SK-N-SH (cell line): ENCODE measurements around the gene HOXB2. TPM values are rescaled to one million over a fixed set of nuclear protein-coding genes. Genes with fewer than 3 reads are reported as not detected.

ENCODE experiments used
- CTCF ChIA-PET: fragments of 300-600, 350-600 bp; formaldehyde crosslinking; extraction: SDS; loops from one replicate; lab custom pipeline; 2021; lab: Yijun Ruan, JAX
- POLR2A ChIA-PET: fragments of 350-600 bp; sonication (Branson Sonifier 250); formaldehyde crosslinking; extraction: SDS; loops from one replicate; lab custom pipeline; 2020; ENCODE audit warnings: antibody characterized with exemption, inconsistent platforms; lab: Yijun Ruan, JAX
- DNase-seq: peaks from one replicate; pipeline ENCODE4 v3.0.0; 2012
- H2AFZ ChIP-seq: fragments of 200-600 bp; sonication (generic); 2 replicates; pipeline ENCODE4 v1.8.1; 2016; ENCODE audit warnings: antibody characterized with exemption, mild to moderate bottlenecking, low read depth
- H3F3A ChIP-seq: fragments of 200-600 bp; sonication (generic); replicated peaks from 2 replicates; pipeline ENCODE3; 2016; ENCODE audit warnings: antibody characterized with exemption, mild to moderate bottlenecking; ENCODE audit not compliant: insufficient read depth
- H3K27ac ChIP-seq, 2 experiments: fragments of 200-500 bp in 1 of 2; fragments of 200-600 bp in 1 of 2; sonication (Bioruptor generic) in 1 of 2; sonication (generic), shearing (Covaris generic) in 1 of 2; 2 replicates each; pipeline versions ENCODE4 v1.5.1 to v1.6.1; 2014 to 2016; ENCODE audit warnings: low read depth in 2 of 2, inconsistent platforms in 1 of 2, low read length in 1 of 2, mild to moderate bottlenecking in 1 of 2, mixed read lengths in 1 of 2
- H3K27me3 ChIP-seq: fragments of 200-600 bp; sonication (generic), shearing (Covaris generic); 2 replicates; pipeline ENCODE4 v1.6.1; 2016; ENCODE audit warnings: mixed run types; ENCODE audit not compliant: insufficient read depth
- H3K36me3 ChIP-seq, 2 experiments: fragments of 200-500 bp in 1 of 2; fragments of 200-600 bp in 1 of 2; sonication (Bioruptor generic) in 1 of 2; sonication (generic) in 1 of 2; replicated peaks in 1 of 2; 2 replicates each; pipeline versions ENCODE3 to v1.5.1; 2014 to 2016; ENCODE audit warnings: low read length in 1 of 2, mild to moderate bottlenecking in 1 of 2; ENCODE audit not compliant: insufficient read depth in 2 of 2, control insufficient read depth in 1 of 2
- H3K4me1 ChIP-seq, 2 experiments: fragments of 200-500 bp in 1 of 2; fragments of 200-600 bp in 1 of 2; sonication (Bioruptor generic) in 1 of 2; sonication (generic), shearing (Covaris generic) in 1 of 2; 2 replicates each; pipeline versions ENCODE4 v1.5.1 to v1.6.1; 2014 to 2016; ENCODE audit warnings: low read depth in 1 of 2, low read length in 1 of 2, mixed run types in 1 of 2; ENCODE audit not compliant: insufficient read depth in 2 of 2, control insufficient read depth in 1 of 2
- H3K4me2 ChIP-seq: fragments of 200-600 bp; sonication (generic), shearing (Covaris generic); 2 replicates; pipeline ENCODE4 v1.6.1; 2017; ENCODE audit warnings: mixed run types
- H3K4me3 ChIP-seq, 2 experiments: fragments of 200-500 bp in 1 of 2; fragments of 200-600 bp in 1 of 2; sonication (Bioruptor generic) in 1 of 2; sonication (generic), shearing (Covaris generic) in 1 of 2; 2 replicates each; pipeline versions ENCODE4 v1.5.1 to v1.8.1; 2014 to 2016; ENCODE audit warnings: low read depth in 2 of 2, inconsistent platforms in 1 of 2, low read length in 1 of 2, mild to moderate bottlenecking in 1 of 2, mixed read lengths in 1 of 2, moderate library complexity in 1 of 2
- H3K79me2 ChIP-seq: fragments of 200-600 bp; sonication (generic); 2 replicates; pipeline ENCODE4 v1.8.1; 2017; ENCODE audit warnings: mild to moderate bottlenecking; ENCODE audit not compliant: insufficient read depth
- H3K9ac ChIP-seq: fragments of 200-600 bp; sonication (generic); 2 replicates; pipeline ENCODE4 v1.6.1; 2017; ENCODE audit warnings: mixed run types
- H3K9me2 ChIP-seq: fragments of 200-600 bp; sonication (generic); 2 replicates; pipeline ENCODE4 v1.6.1; 2017; ENCODE audit warnings: mixed run types
- H3K9me3 ChIP-seq: fragments of 200-600 bp; sonication (generic); 2 replicates; pipeline ENCODE4 v1.6.1; 2017; ENCODE audit warnings: mixed run types, mild to moderate bottlenecking, moderate library complexity
- H4K20me1 ChIP-seq: fragments of 200-600 bp; sonication (generic); 2 replicates; pipeline ENCODE4 v1.6.1; 2017; ENCODE audit warnings: mild to moderate bottlenecking, mixed run types; ENCODE audit not compliant: insufficient read depth
- CHD2 ChIP-seq: fragments of 150-350 bp; IDR thresholded peaks from 2 replicates; pipeline ENCODE4 v1.6.1; 2018; ENCODE audit warnings: low read length; ENCODE audit not compliant: partially characterized antibody
- EZH2phosphoT487 ChIP-seq: fragments of 200-600 bp; sonication (generic); IDR thresholded peaks from 2 replicates; pipeline ENCODE4 v1.6.1; 2017; ENCODE audit warnings: low read depth, mixed run types, mild to moderate bottlenecking, antibody characterized with exemption, moderate library complexity, borderline replicate concordance
- FOXM1 ChIP-seq: IDR thresholded peaks from 2 replicates; pipeline ENCODE4 v1.4.0; 2012; ENCODE audit warnings: low read depth, mild to moderate bottlenecking
- GATA2 ChIP-seq: sonication (generic); formaldehyde crosslinking; IDR thresholded peaks from 2 replicates; pipeline ENCODE4 v1.5.0; 2020; ENCODE audit warnings: mild to moderate bottlenecking, missing genetic modification reagents
- IRF3 ChIP-seq: fragments of 150-350 bp; IDR thresholded peaks from 2 replicates; pipeline ENCODE4 v1.6.1; 2016; ENCODE audit warnings: mild to moderate bottlenecking, low read depth, low read length
- MEF2A ChIP-seq: IDR thresholded peaks from 2 replicates; pipeline ENCODE4 v1.4.0; 2012; ENCODE audit warnings: low read depth, borderline replicate concordance
- NFIC ChIP-seq: IDR thresholded peaks from 2 replicates; pipeline ENCODE4 v1.4.0; 2012; ENCODE audit warnings: borderline replicate concordance
- POLR2AphosphoS5 ChIP-seq: IDR thresholded peaks from 2 replicates; pipeline ENCODE4 v1.6.1; 2012; ENCODE audit warnings: low read depth, low read length
- RCOR1 ChIP-seq: fragments of 150-350 bp; IDR thresholded peaks from 2 replicates; pipeline ENCODE4 v1.6.1; 2017; ENCODE audit warnings: antibody characterized with exemption, low read length
- SIN3A ChIP-seq: IDR thresholded peaks from 2 replicates; pipeline ENCODE4 v1.6.1; 2012; ENCODE audit warnings: low read depth, mild to moderate bottlenecking, low read length, moderate library complexity, borderline replicate concordance
- YY1 ChIP-seq: IDR thresholded peaks from 2 replicates; pipeline ENCODE4 v1.4.0; 2012; ENCODE audit warnings: low read depth, mild to moderate bottlenecking
- ZBTB33 ChIP-seq: IDR thresholded peaks from 2 replicates; pipeline ENCODE4 v1.4.0; 2012; ENCODE audit warnings: low read depth, borderline replicate concordance
- WGBS: methylation state at CpG from one replicate; pipeline ENCODE4 v1.1.6; 2017; ENCODE audit warnings: low lambda C conversion rate; 5-methylcytosine and 5-hydroxymethylcytosine counted together
- polyA plus RNA-seq, 3 experiments: library from polyadenylated mRNA; depleted of rRNA; stranded (reverse); fragments of >200 nt; gene quantifications; 2 replicates each; pipeline ENCODE4 v1.2.3, GENCODE V29; 2012
- TF ChIP-seq, protein P1 (sequence below): IDR thresholded peaks from 2 replicates; pipeline ENCODE4; 2012

Gene HOXB2
- polyA plus RNA-seq, 1 of the 3 experiments (the other 2 are of a cell fraction), result 1.9 TPM

- TF ChIP-seq NFIC (no peak), SIN3A (no peak), YY1 (no peak)
- TF ChIP-seq, all 33 proteins: peak for 0
These were observed 18.9 kb upstream of the HOXB2 start (continued) for GRCh38 chr17:48563867-48564187.

DNA sequence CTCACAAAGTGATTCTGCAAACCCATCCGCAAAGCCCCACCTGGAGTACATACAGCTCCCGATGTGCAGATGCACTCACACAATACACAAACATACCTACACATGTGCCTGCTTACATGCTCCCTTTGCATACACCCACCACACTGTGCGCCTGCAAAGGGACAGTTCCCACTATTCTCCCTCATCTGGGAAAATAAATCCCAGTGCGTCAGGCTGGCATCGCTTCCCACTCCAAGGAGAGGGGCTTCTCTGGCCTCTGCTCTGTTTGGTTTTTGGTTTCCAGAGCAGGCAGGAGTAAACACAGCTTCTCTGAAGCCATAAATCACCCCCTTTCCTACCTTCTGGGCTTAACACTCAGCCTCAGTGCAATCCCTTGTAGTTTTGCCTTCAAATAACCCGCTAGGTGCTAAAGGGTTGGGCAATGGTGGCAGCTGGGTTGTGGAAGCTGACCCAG lies 18.5 kb upstream of the HOXB2 start:
- H3K36me3 ChIP-seq, result no peaks in the 10 kb centered on the region
- H3K27me3 ChIP-seq, result peaks cover 97% of the 10 kb centered on the region
- no peak for TF ChIP-seq ZBTB33
- TF ChIP-seq EZH2phosphoT487, result 0 out of 2 replicates have a peak, but pooled peaks have one; percentile 44
- TF ChIP-seq YY1, result no peak
- no peak for TF ChIP-seq CHD2
- no peak for TF ChIP-seq MEF2A
- 19% methylated on average over 6 of the region's 6 CpGs for WGBS
- H3K4me2 ChIP-seq, result no peak overlapping the region
- H3K27ac ChIP-seq, result no peak overlapping the region
- no peaks in the 10 kb centered on the region for H3F3A ChIP-seq
- H2AFZ ChIP-seq, result no peak overlapping the region
- H3K9me3 ChIP-seq, result no peaks in the 10 kb centered on the region
- H3K4me1 ChIP-seq, result peaks cover 0 to 2% of the 10 kb centered on the region in 2 experiments; a peak in 1 of 4 replicates
- no peak for DNase-seq
- ChIA-PET CTCF (interaction anchor here (0.7 kb wide), 2 partner anchors 29 to 50 kb away, joined by 3 to 4 read pairs; no protein-coding TSS in a partner anchor), POLR2A (no interaction called here)
- peaks cover 4% of the 10 kb centered on the region; the same call in 1 of the 2 replicates for H4K20me1 ChIP-seq
- H3K4me3 ChIP-seq, result no peak overlapping the region
- H3K79me2 ChIP-seq, result no peaks in the 10 kb centered on the region
- H3K9me2 ChIP-seq, result no peaks in the 10 kb centered on the region
- no peak overlapping the region for H3K9ac ChIP-seq

- CTCF ChIA-PET, result interaction anchor here (0.7 to 1.3 kb wide), 6 partner anchors 25 to 316 kb away, joined by 3 to 6 read pairs (median 3); partner anchors contain the start of gene HOXB5
- no peak for DNase-seq
- no peak overlapping the region for H3K4me2 ChIP-seq
- no peaks in the 10 kb centered on the region for H3K9me3 ChIP-seq
- H3K27me3 ChIP-seq, result peaks cover 97% of the 10 kb centered on the region
- H3K4me1 ChIP-seq, result peaks cover 0 to 2% of the 10 kb centered on the region in 2 experiments; a peak in 1 of 4 replicates
- no peaks in the 10 kb centered on the region for H3K36me3 ChIP-seq
- peaks cover 4% of the 10 kb centered on the region; the same call in 1 of the 2 replicates for H4K20me1 ChIP-seq
- TF ChIP-seq MEF2A (no peak), FOXM1 (no peak), ZBTB33 (no peak), POLR2AphosphoS5 (no peak), CHD2 (no peak), RCOR1 (no peak), GATA2 (CRISPR knock-in tag) (no peak), IRF3 (no peak), NFIC (no peak), SIN3A (no peak)
- TF ChIP-seq, protein P1, sequence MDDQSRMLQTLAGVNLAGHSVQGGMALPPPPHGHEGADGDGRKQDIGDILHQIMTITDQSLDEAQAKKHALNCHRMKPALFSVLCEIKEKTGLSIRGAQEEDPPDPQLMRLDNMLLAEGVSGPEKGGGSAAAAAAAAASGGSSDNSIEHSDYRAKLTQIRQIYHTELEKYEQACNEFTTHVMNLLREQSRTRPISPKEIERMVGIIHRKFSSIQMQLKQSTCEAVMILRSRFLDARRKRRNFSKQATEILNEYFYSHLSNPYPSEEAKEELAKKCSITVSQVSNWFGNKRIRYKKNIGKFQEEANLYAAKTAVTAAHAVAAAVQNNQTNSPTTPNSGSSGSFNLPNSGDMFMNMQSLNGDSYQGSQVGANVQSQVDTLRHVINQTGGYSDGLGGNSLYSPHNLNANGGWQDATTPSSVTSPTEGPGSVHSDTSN, result no peak
- H2AFZ ChIP-seq, result no peak overlapping the region
- no peaks in the 10 kb centered on the region for H3K79me2 ChIP-seq
- H3K9me2 ChIP-seq, result no peaks in the 10 kb centered on the region
- H3K4me3 ChIP-seq, result no peak overlapping the region
- 15% methylated on average over 5 of the region's 5 CpGs for WGBS
- H3K9ac ChIP-seq, result no peak overlapping the region
- POLR2A ChIA-PET, result no interaction called here
- no peaks in the 10 kb centered on the region for H3F3A ChIP-seq
- H3K27ac ChIP-seq, result no peak overlapping the region
These were observed 18.0 kb upstream of the HOXB2 start for GRCh38 chr17:48562934-48563333.
